Measurements from ENCODE around the gene PLA2G6.

The PLA2G6 gene

DNA sequence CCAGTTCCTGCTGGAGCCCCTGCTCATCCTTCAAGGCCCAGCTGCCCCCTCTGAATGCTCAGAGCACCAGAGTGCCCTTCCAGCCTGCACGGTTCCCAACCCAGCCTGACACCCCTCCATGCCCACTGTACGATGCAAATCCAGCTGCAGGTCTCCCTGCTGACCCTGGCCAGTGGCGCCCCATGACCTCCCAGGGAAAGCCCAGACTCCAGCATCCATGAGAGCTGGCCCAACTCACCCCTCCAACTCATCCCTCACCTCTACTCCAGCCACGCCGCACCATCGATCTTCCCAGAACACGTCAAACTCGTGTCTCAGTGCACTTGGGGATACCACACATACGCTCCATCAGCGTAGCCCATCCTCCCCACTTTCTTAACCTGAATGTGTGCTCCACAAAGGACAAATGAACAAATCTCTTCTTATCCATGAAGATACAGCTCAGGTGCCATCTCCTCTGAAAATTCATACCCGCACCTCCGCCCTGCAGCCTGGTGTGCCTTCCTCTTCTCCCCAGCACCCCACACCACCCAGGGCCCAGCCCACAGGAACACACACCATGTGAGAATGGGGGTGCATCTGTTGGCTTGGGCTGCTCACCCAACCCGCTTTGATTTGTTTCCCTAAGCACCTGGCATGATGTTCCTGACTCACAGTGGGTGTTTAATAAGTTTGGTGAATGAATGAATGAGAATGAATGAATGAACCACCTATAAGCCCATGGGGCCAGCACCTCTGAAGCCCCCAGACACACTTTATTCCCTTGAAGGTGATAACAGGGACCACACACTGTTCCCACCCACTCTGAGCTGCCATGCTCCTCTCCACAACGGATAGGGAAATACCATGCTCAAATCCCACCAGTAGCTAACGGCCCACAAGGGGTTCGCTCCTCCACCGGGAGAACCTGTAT lies 6.2 kb downstream of the PLA2G6 start:
- Histone ChIP-seq H3K9ac (ENCODE audit: low read length in 2 of 2) (no peak overlapping the region), H3K27me3 (ENCODE audit: control insufficient read depth in 1 of 2, insufficient read depth in 2 of 2, low read length in 2 of 2) (no peaks in the 10 kb centered on the region), H3K36me3 (ENCODE audit: control insufficient read depth in 2 of 2, insufficient read depth in 2 of 2, low read length in 2 of 2) (no peaks in the 10 kb centered on the region), H3K27ac (ENCODE audit: low read length) (no peak overlapping the region), H3K4me3 (ENCODE audit: low read length in 2 of 2) (no peak overlapping the region), H3K9me3 (ENCODE audit: control insufficient read depth in 2 of 2, low read length in 2 of 2) (no peaks in the 10 kb centered on the region), H3K4me1 (ENCODE audit: control insufficient read depth, insufficient read depth, low read length) (peaks cover 20% of the 10 kb centered on the region)

DNA sequence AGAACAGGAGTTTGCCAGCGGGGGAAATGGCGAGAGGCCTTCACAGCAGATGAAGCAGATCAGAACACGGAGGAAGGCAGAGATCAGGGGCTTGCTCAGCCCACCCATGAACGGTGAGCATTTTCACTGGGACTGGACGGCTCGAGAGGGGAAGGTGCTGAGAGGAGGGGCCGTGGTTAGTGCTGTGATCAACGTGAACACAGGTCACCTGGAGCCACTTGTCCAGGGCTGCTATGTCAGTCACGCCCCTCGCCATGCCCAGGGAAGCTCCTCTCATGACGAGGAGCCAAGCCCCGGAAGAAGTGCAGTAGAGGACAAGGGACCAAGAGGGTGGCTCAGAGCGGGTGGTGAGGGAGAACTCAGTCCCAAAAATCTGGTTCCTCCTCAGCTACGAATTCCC lies 7.0 kb downstream of the PLA2G6 start:
- no peak overlapping the region for H3K27ac ChIP-seq (ENCODE audit: low read length)
- peaks cover 18% of the 10 kb centered on the region for H3K4me1 ChIP-seq (ENCODE audit: control insufficient read depth, insufficient read depth, low read length)

DNA sequence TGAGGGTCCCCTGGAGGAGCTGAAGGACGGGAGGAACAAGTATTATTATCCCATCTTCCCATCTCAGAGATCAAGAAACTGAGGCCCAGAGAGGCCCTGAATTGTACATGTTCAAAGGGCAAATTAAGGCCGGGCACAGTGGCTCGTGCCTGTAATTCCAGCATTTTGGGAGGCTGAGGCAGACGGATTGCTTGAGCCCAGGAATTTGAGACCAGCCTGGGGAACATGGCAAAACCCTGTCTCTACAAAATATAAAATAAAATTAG lies 8.1 kb downstream of the PLA2G6 start:
- Histone ChIP-seq H3K36me3 (ENCODE audit: control insufficient read depth in 2 of 2, insufficient read depth in 2 of 2, low read length in 2 of 2) (no peaks in the 10 kb centered on the region), H3K4me1 (ENCODE audit: control insufficient read depth, insufficient read depth, low read length) (peaks cover 18% of the 10 kb centered on the region), H3K9me3 (ENCODE audit: control insufficient read depth in 2 of 2, low read length in 2 of 2) (no peaks in the 10 kb centered on the region), H3K4me3 (ENCODE audit: low read length in 2 of 2) (no peak overlapping the region), H3K27ac (ENCODE audit: low read length) (no peak overlapping the region), H3K9ac (ENCODE audit: low read length in 2 of 2) (no peak overlapping the region), H3K27me3 (ENCODE audit: control insufficient read depth in 1 of 2, insufficient read depth in 2 of 2, low read length in 2 of 2) (no peaks in the 10 kb centered on the region)

More for the DNA sequence above, 7.0 kb downstream of the PLA2G6 start:
- no peaks in the 10 kb centered on the region for H3K36me3 ChIP-seq (ENCODE audit: control insufficient read depth in 2 of 2, insufficient read depth in 2 of 2, low read length in 2 of 2)
- H3K9ac ChIP-seq (ENCODE audit: low read length in 2 of 2): no peak overlapping the region
- H3K27me3 ChIP-seq (ENCODE audit: control insufficient read depth in 1 of 2, insufficient read depth in 2 of 2, low read length in 2 of 2): no peaks in the 10 kb centered on the region
- no peak overlapping the region for H3K4me3 ChIP-seq (ENCODE audit: low read length in 2 of 2)
- H3K9me3 ChIP-seq (ENCODE audit: control insufficient read depth in 2 of 2, low read length in 2 of 2): no peaks in the 10 kb centered on the region

DNA sequence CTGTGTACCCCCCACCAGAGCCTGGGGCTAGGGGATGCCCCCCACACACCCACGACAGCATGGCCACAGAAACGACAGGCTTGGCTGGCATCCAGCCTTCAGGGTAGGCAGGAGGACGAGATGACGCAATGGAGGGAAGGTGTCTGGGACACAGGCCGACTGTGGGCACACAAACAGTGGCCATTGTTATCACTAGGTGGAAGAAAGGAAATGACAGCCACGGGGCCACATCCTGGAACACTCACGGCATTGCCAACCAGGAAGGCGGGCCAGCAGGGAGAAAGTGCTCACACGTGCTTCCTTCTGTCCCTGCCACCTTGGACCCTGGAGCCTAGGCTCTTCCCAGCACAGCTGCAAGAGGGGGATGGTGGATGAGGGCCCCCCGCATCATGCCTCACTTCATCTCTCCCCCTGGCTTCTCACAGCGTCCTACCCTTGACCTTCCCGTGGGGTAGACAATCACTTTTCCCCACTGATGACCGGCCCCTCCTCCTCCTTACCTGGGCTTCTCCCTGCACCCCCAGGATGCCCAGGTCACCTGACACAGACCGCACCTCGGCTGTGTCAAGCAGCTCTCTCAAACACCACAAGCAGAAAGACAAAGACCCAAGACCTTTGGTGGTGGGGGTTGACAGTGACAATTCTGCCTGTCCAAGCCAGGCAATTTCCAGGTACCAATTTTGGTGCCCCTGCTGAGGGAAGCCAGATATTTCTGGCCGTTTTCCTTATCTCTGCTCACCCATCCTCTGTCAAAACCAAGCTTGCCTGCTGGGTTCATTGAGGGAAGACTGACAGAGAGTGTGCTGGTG lies 8.6 kb downstream of the PLA2G6 start:
- H3K4me1 ChIP-seq (ENCODE audit: control insufficient read depth, insufficient read depth, low read length): peaks cover 20% of the 10 kb centered on the region
- no peak overlapping the region for H3K4me3 ChIP-seq (ENCODE audit: low read length in 2 of 2)

DNA sequence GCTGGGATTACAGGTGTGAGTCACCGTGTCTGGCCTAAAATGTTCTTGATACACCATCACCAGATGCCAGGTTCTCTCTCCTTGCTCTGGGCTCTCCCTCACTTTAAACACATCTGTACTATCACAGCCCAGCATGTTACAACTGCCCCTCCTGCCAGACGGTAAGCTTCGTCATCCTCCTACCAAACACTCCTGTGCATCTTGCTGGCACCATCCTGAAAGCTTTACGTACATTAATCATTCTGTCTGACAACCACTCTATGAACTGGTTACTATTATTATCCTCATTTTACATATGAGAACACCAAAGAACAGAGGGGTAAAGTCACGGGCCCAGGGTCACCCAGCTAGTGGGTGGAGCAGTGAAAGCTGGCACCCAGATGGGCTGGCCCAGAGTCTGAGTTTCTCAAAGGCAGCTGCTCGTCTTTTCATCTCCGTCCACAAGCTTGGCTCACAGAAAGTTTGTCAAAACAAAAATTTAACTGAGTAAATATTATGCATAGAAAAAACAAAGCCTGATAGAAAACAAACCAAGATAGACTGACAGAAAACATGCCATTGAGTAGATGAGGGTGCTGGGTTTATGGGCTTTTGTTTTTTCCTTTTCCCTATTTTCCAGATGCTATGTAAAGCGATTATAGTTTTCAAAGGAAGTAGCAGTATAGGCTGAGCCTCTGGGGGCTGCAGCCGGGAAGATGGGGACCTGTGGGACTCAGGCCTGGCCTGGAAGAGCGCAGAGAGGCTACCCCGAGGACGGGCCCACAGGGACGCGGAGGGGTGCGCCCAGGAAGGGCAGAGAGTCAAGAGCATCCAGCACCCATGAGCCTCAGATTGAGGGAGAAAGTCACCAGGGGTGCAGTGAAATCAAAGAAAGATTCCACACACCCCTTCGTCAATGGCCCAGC lies 9.5 kb downstream of the PLA2G6 start:
- H3K27ac ChIP-seq (ENCODE audit: low read length): no peak overlapping the region
- H3K4me3 ChIP-seq (ENCODE audit: low read length in 2 of 2): no peak overlapping the region
- H3K4me1 ChIP-seq (ENCODE audit: control insufficient read depth, insufficient read depth, low read length): peaks cover 22% of the 10 kb centered on the region
- no peaks in the 10 kb centered on the region for H3K9me3 ChIP-seq (ENCODE audit: control insufficient read depth in 2 of 2, low read length in 2 of 2)
- peaks cover 0 to 2% of the 10 kb centered on the region in 2 donors for H3K36me3 ChIP-seq (ENCODE audit: control insufficient read depth in 2 of 2, insufficient read depth in 2 of 2, low read length in 2 of 2)
- H3K9ac ChIP-seq (ENCODE audit: low read length in 2 of 2): no peak overlapping the region
- no peaks in the 10 kb centered on the region for H3K27me3 ChIP-seq (ENCODE audit: control insufficient read depth in 1 of 2, insufficient read depth in 2 of 2, low read length in 2 of 2)

More for the DNA sequence above, 8.6 kb downstream of the PLA2G6 start:
- no peaks in the 10 kb centered on the region for H3K36me3 ChIP-seq (ENCODE audit: control insufficient read depth in 2 of 2, insufficient read depth in 2 of 2, low read length in 2 of 2)
- no peaks in the 10 kb centered on the region for H3K27me3 ChIP-seq (ENCODE audit: control insufficient read depth in 1 of 2, insufficient read depth in 2 of 2, low read length in 2 of 2)
- no peak overlapping the region for H3K9ac ChIP-seq (ENCODE audit: low read length in 2 of 2)
- H3K27ac ChIP-seq (ENCODE audit: low read length): no peak overlapping the region
- H3K9me3 ChIP-seq (ENCODE audit: control insufficient read depth in 2 of 2, low read length in 2 of 2): no peaks in the 10 kb centered on the region

DNA sequence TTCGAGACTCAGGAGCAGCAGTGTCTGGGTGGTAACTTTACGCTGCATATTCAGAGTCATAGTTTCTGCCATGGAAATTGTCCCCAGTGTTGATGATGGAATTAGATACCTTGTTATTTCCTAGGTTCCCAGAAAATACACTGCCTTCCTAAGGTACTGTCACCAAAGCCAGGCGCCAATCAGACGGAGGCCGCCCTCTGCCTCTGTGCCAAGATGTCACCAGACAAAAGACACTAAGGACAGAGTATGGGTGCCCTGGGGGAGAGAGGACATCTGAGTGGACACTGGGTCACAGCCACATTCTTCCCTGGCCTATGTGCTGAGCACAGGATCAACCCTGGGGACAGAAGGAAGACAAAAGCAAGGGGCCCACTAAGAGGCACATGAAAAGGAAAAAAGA lies 11.2 kb downstream of the PLA2G6 start:
- Histone ChIP-seq H3K4me1 (ENCODE audit: control insufficient read depth, insufficient read depth, low read length) (peaks cover 20% of the 10 kb centered on the region), H3K27me3 (ENCODE audit: control insufficient read depth in 1 of 2, insufficient read depth in 2 of 2, low read length in 2 of 2) (no peaks in the 10 kb centered on the region), H3K36me3 (ENCODE audit: control insufficient read depth in 2 of 2, insufficient read depth in 2 of 2, low read length in 2 of 2) (peaks cover 0 to 2% of the 10 kb centered on the region in 2 donors), H3K9me3 (ENCODE audit: control insufficient read depth in 2 of 2, low read length in 2 of 2) (no peaks in the 10 kb centered on the region), H3K9ac (ENCODE audit: low read length in 2 of 2) (no peak overlapping the region), H3K4me3 (ENCODE audit: low read length in 2 of 2) (no peak overlapping the region), H3K27ac (ENCODE audit: low read length) (no peak overlapping the region)

DNA sequence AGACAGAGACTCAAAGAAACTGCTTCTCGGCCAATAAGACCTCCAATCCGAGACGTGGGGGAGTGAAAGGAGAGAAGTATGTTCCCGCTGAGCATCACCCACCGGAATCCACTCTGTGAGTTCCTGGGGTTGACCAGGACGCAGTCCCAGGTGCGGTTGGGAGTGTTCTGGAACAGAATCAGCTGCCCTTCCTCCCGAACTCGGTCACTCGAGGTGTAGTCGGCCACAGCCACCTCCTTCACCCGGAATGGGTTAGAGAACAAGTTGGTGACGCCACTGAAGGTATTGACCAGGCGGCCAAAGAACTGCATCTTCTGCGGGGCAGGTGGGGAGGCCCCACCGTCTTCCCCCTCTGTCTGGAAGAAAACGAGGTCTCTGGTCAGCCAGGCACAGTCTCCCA lies 12.5 kb downstream of the PLA2G6 start:
- H3K4me1 ChIP-seq (ENCODE audit: control insufficient read depth, insufficient read depth, low read length): peaks cover 15% of the 10 kb centered on the region
- no peak overlapping the region for H3K27ac ChIP-seq (ENCODE audit: low read length)
- H3K4me3 ChIP-seq (ENCODE audit: low read length in 2 of 2): no peak overlapping the region
- H3K36me3 ChIP-seq (ENCODE audit: control insufficient read depth in 2 of 2, insufficient read depth in 2 of 2, low read length in 2 of 2): peaks cover 0 to 2% of the 10 kb centered on the region in 2 donors
- no peak overlapping the region for H3K9ac ChIP-seq (ENCODE audit: low read length in 2 of 2)
- no peaks in the 10 kb centered on the region for H3K9me3 ChIP-seq (ENCODE audit: control insufficient read depth in 2 of 2, low read length in 2 of 2)
- no peaks in the 10 kb centered on the region for H3K27me3 ChIP-seq (ENCODE audit: control insufficient read depth in 1 of 2, insufficient read depth in 2 of 2, low read length in 2 of 2)

DNA sequence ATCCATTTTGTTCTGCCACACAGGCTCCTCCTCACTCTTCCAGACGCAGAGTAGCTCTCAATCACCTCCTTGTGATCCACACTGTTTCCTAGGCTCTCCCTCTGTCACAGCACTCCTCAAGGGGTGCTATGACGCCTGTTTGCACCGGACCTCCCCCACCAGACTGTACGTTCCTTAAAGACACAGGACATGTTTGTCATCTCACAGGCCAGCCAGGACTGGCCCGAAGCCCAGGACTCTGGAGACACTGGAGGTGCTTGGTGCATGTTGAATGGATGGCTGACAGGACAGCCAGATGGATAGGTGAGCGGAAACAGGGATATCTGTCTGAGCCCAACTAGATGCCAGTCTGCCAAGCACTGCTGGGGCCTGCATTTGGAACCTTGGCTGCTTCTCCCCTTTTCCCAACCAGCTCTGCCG lies 13.6 kb downstream of the PLA2G6 start:
- Histone ChIP-seq H3K27ac (ENCODE audit: low read length) (peak overlapping the region; percentile 49), H3K4me1 (ENCODE audit: control insufficient read depth, insufficient read depth, low read length) (peaks cover 15% of the 10 kb centered on the region), H3K27me3 (ENCODE audit: control insufficient read depth in 1 of 2, insufficient read depth in 2 of 2, low read length in 2 of 2) (no peaks in the 10 kb centered on the region), H3K9me3 (ENCODE audit: control insufficient read depth in 2 of 2, low read length in 2 of 2) (no peaks in the 10 kb centered on the region), H3K9ac (ENCODE audit: low read length in 2 of 2) (peak overlapping the region in 1 of 2 donors; percentile 29), H3K4me3 (ENCODE audit: low read length in 2 of 2) (no peak overlapping the region), H3K36me3 (ENCODE audit: control insufficient read depth in 2 of 2, insufficient read depth in 2 of 2, low read length in 2 of 2) (peaks cover 0 to 2% of the 10 kb centered on the region in 2 donors)

DNA sequence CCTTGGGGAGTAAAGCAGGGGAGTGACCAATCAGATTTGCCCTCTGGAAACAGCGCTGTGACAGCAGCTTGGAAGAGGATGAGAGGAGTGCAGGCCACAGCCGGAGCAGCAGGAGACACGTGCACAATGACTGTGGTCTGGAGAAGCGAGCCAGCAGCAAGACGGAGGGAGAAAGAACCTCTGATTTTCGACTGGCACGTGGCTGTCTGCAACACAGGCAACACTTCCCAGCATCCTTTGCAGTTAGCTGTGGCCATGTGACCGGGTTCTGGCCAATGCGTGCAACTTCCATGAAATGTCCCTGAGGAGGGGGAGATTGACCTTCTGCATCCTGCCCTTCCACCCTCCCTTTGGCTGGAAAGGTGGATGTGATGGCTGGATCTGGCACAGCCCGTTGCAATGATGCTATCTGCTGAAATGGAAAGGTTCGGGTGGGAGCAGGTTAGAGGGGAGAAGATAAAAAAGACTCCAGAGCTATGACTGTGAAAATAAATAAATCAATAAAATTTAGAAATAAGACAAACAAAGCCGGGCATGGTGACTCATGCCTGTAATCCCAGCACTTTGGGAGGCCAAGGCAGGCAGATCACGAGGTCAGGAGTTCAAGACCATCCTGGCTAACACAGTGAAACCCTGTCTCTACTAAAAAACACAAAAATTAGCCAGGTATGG lies 15.6 kb downstream of the PLA2G6 start:
- Histone ChIP-seq H3K4me3 (ENCODE audit: low read length in 2 of 2) (no peak overlapping the region), H3K4me1 (ENCODE audit: control insufficient read depth, insufficient read depth, low read length) (peaks cover 13% of the 10 kb centered on the region), H3K9me3 (ENCODE audit: control insufficient read depth in 2 of 2, low read length in 2 of 2) (no peaks in the 10 kb centered on the region), H3K36me3 (ENCODE audit: control insufficient read depth in 2 of 2, insufficient read depth in 2 of 2, low read length in 2 of 2) (peaks cover 0 to 2% of the 10 kb centered on the region in 2 donors), H3K9ac (ENCODE audit: low read length in 2 of 2) (no peak overlapping the region), H3K27ac (ENCODE audit: low read length) (no peak overlapping the region), H3K27me3 (ENCODE audit: control insufficient read depth in 1 of 2, insufficient read depth in 2 of 2, low read length in 2 of 2) (no peaks in the 10 kb centered on the region)

DNA sequence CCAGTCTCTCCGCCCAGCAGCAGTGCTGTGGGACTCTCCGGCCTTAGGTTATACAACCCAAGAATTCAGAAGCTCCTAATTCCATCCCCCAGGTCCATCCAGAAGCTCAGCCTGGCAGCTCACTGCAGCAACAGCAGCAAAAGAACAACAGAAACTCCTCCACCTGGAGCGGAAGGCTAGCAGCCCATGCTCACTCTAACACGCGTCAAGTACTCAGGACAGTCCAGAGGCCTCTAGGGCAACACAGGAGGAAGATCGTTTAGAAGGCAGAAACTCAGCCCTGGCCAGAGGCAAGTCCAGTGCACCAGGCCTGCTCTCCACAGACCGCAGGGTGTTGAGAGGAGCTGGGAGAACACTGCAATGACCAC lies 17.1 kb downstream of the PLA2G6 start:
- H3K36me3 ChIP-seq (ENCODE audit: control insufficient read depth in 2 of 2, insufficient read depth in 2 of 2, low read length in 2 of 2): peaks cover 0 to 2% of the 10 kb centered on the region in 2 donors
- H3K27me3 ChIP-seq (ENCODE audit: control insufficient read depth in 1 of 2, insufficient read depth in 2 of 2, low read length in 2 of 2): no peaks in the 10 kb centered on the region
- H3K4me1 ChIP-seq (ENCODE audit: control insufficient read depth, insufficient read depth, low read length): peaks cover 13% of the 10 kb centered on the region
- no peak overlapping the region for H3K9ac ChIP-seq (ENCODE audit: low read length in 2 of 2)
- H3K9me3 ChIP-seq (ENCODE audit: control insufficient read depth in 2 of 2, low read length in 2 of 2): no peaks in the 10 kb centered on the region
- no peak overlapping the region for H3K27ac ChIP-seq (ENCODE audit: low read length)
- H3K4me3 ChIP-seq (ENCODE audit: low read length in 2 of 2): no peak overlapping the region
